Measurements from ENCODE around the gene CFAP300. TPM values are rescaled to one million over a fixed set of nuclear protein-coding genes. Genes with fewer than 3 reads are reported as not detected.

CFAP300 gene
- total RNA-seq, 4 donors from 2014 or later: 1.4 to 23.3 (median 1.5) TPM

GRCh38 chr11:102017026-102017425 is 30.2 kb upstream of the CFAP300 start:
- Histone ChIP-seq H3K4me3 (no peak overlapping the region), H3K27me3 (no peaks in the 10 kb centered on the region), H3K9me3 (no peaks in the 10 kb centered on the region), H3K4me1 (peaks cover 0 to 27% (median 4%) of the 10 kb centered on the region in 3 donors), H3K36me3 (no peaks in the 10 kb centered on the region), H3K27ac (peak overlapping the region in 2 of 4 donors; percentile 1 to 33)
- no peak for ATAC-seq
- 11 to 17% methylated on average over 3 of the region's 3 CpGs for WGBS, 2 donors (ENCODE audit: low coverage in 1 of 2)
- no peak for TF ChIP-seq EP300 (IDR thresholded peaks at IDR 0.05)
- no peak for TF ChIP-seq POLR2A (IDR thresholded peaks at IDR 0.05)
- TF ChIP-seq POLR2AphosphoS5 (IDR thresholded peaks at IDR 0.05): no peak
- TF ChIP-seq CTCF (IDR thresholded peaks at IDR 0.05): no peak

- TF ChIP-seq CTCF (IDR thresholded peaks at IDR 0.05): no peak
- TF ChIP-seq POLR2A (IDR thresholded peaks at IDR 0.05): no peak
- no peak for TF ChIP-seq EP300 (IDR thresholded peaks at IDR 0.05)
- ATAC-seq: no peak
- H3K4me1 ChIP-seq: peaks cover 0 to 15% (median 0%) of the 10 kb centered on the region in 3 donors
- no peak overlapping the region for H3K4me3 ChIP-seq
- WGBS, 2 donors (ENCODE audit: low coverage in 1 of 2): 57 to 59% methylated on average over 4 of the region's 4 CpGs
- no peaks in the 10 kb centered on the region for H3K36me3 ChIP-seq
- H3K27me3 ChIP-seq: no peaks in the 10 kb centered on the region
- H3K9me3 ChIP-seq: no peaks in the 10 kb centered on the region
- H3K27ac ChIP-seq: no peak overlapping the region
Measured at GRCh38 chr11:102026217-102026616, 21.0 kb upstream of the CFAP300 start.

GRCh38 chr11:102026959-102027358 is 20.3 kb upstream of the CFAP300 start:
- H3K4me3 ChIP-seq: no peak overlapping the region
- ATAC-seq: no peak
- H3K27ac ChIP-seq: no peak overlapping the region
- no peaks in the 10 kb centered on the region for H3K9me3 ChIP-seq
- H3K27me3 ChIP-seq: no peaks in the 10 kb centered on the region
- TF ChIP-seq POLR2A (IDR thresholded peaks at IDR 0.05) (no peak), POLR2AphosphoS5 (IDR thresholded peaks at IDR 0.05) (no peak), CTCF (IDR thresholded peaks at IDR 0.05) (no peak)
- H3K4me1 ChIP-seq: peaks cover 0 to 15% (median 0%) of the 10 kb centered on the region in 3 donors
- 0 to 5% methylated on average over 2 of the region's 2 CpGs for WGBS, 2 donors (ENCODE audit: low coverage in 1 of 2)
- no peaks in the 10 kb centered on the region for H3K36me3 ChIP-seq

- WGBS, 2 donors (ENCODE audit: low coverage in 1 of 2): 89 to 92% methylated on average over 1 of the region's 1 CpG
- ATAC-seq: no peak
- Histone ChIP-seq H3K4me3 (no peak overlapping the region), H3K4me1 (no peaks in the 10 kb centered on the region), H3K27me3 (no peaks in the 10 kb centered on the region), H3K9me3 (peaks cover 0 to 4% (median 0%) of the 10 kb centered on the region in 3 donors), H3K27ac (no peak overlapping the region), H3K36me3 (no peaks in the 10 kb centered on the region)
- no peak for TF ChIP-seq CTCF (IDR thresholded peaks at IDR 0.05)
- no peak for TF ChIP-seq POLR2A (IDR thresholded peaks at IDR 0.05)
- TF ChIP-seq POLR2AphosphoS5 (IDR thresholded peaks at IDR 0.05): no peak
- TF ChIP-seq EP300 (IDR thresholded peaks at IDR 0.05): no peak
Measured at GRCh38 chr11:102036757-102037156, 10.5 kb upstream of the CFAP300 start.

GRCh38 chr11:102046841-102047240 is 396 bp upstream of the CFAP300 start:
- 26 to 29% methylated on average over 4 of the region's 4 CpGs for whole genome bisulfite sequencing, 2 donors (ENCODE audit: low coverage in 1 of 2)
- Histone ChIP-seq H3K4me3 (peak overlapping the region; percentile 61 to 62), H3K27ac (peak overlapping the region in 3 of 4 donors; percentile 75 to 80 (median 76)), H3K27me3 (no peaks in the 10 kb centered on the region), H3K9me3 (no peaks in the 10 kb centered on the region), H3K36me3 (no peaks in the 10 kb centered on the region), H3K4me1 (peaks cover 0 to 13% (median 0%) of the 10 kb centered on the region in 3 donors)
- ATAC-seq: no peak
- no peak for TF ChIP-seq CTCF (IDR thresholded peaks at IDR 0.05)
- TF ChIP-seq EP300 (IDR thresholded peaks at IDR 0.05): no peak
- TF ChIP-seq POLR2A (IDR thresholded peaks at IDR 0.05): no peak
- no peak for TF ChIP-seq POLR2AphosphoS5 (IDR thresholded peaks at IDR 0.05)
